HG03280 (cell line): ENCODE data around the gene CLDND1.

Experiments
- ATAC-seq: cut with Tn5 transposase; IDR thresholded peaks from one replicate; pipeline ENCODE4 v1.9.1; 2021; ENCODE audit warnings: mild to moderate bottlenecking, moderate library complexity; ENCODE audit not compliant: unreplicated experiment

CLDND1 gene

DNA sequence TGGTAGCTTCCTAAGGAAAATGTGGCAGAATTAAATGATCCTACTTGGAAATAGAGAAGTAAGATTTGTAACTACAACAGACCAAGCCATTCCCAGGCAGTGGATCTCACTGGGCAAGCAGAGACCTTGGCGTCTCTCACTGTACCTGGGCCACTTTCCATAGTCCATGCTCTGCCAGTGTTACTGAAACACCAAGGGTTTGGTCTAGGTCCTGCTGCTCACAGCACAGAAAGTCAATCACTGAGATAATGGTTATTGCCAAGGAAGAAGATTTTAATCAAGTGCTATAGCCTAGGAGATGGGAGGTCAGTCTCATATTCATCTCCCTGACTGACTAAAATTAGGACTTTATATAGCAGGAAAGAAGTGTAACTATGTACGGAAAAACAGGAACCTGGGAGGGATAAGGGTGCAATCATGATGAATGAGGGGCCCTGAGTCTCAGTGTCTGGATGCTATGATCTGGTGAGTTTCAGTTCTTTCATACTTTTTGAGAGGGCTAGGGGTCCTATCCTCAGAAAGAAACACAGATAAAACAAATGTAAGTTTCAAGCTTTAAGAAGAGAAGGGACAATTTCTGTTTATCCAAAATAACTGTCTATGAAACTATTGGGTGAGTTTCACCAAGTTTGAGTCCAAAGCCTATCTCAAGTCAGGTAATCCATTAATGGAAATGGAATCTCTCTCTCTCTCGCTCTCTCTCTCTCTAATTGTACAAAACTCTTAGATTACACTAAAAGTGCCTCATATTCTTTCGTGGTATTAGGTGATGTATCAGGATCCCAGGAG lies 29.7 kb upstream of the CLDND1 start:
- ATAC-seq, result no peak

DNA sequence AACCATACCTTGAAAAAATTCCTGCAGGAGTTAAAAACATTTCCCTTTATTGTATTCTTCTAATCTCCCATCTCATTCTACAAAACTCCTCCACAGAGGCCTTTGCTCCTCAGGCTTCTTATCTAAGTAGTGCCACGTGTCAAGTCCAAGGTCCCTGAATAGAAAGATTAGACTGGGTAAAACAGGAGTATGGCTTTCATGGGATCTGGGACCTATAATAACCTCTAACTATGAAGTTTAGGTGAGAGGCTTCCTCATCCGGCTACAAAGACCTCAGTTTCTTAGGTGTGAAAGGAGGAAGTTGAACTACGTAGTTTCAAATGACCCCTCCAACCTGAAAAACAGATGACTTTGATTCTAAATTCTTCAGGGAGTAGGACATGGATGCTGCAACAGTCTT lies 29.1 kb upstream of the CLDND1 start:
- no peak for ATAC-seq

DNA sequence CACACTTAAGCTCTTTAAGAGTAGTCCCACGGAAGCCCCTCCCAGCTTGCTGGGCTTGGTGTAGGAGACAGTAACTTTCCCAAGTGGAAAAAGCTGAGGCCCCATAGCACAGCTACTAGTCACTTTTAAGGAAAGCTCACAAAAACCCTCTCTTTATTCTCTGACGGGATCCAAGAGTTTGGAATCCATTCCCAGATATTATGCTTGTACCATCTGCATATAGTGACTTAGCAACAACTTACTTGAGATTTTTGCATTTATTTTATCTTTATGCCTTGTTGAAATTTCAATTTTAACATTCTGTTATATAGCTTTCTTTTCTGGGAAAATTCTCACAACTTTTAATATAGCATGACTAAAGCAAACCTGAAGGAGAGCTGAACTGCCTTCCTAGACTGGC lies 28.5 kb upstream of the CLDND1 start:
- no peak for ATAC-seq

DNA sequence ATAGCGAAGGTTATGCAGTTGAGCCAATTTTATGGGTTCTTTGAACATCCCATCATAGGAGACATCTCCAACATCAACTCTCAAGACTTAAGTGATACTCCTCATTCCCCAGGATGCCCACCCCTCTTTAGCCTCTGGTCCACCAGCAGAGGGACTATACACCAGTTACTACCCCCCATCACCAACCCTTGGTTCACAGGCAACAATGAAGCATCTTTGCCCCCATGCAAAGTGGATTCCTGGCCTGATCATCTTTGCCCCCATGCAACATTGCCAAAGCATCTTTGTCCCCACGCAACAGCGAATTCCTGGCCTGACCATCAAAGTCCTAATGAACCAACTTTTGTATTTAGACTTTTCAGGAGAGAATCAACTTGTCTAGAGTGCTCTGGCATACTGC lies 28.1 kb upstream of the CLDND1 start:
- ATAC-seq, result no peak

- no peak for ATAC-seq
These were observed 25.8 kb upstream of the CLDND1 start for GRCh38 chr3:98548544-98548943.

- ATAC-seq, result peak; percentile 44
These were observed 23.2 kb upstream of the CLDND1 start for GRCh38 chr3:98545940-98546339.

DNA sequence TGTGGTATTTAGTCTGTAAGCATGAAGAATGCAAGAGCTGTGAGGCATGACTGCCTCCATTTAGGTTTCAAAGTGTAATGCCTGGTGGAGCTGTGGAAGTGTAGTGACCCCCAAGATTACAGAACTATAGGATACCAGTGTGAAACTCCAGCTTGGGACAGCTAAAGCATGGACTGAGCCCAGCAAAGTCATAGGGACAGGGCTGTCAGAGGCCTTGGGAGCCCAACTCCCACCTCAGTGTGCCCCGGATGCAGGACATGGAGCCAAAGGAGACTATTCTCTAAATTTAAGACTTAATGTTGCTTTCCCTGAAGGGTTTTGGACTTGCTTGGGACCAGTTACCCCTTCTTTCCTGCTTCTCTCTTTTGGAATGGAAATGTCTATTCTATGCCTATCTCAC lies 19.9 kb upstream of the CLDND1 start:
- ATAC-seq, result no peak

GRCh38 chr3:98541695-98542094 lies 19.0 kb upstream of the CLDND1 start:
- no peak for ATAC-seq

DNA sequence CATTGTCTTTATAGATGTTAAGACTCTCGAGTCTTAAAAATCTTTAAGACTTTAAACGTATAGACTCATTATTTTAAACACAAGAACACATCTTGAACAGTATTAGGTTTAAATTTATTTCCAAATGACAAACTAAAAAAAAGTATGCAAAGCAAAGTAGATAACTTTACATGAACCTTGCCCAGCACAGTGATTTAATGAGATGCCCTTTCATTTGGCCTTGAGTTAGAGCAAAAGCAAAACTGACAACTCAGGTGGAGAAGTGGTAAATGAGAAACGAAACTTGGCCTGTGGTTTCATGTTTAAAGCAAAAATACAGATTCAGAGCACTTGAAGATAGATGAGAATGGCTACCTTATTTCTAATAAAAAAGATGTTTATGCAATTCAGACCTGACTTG lies 17.6 kb upstream of the CLDND1 start:
- ATAC-seq, result peak; percentile 52

GRCh38 chr3:98536456-98537017 lies 13.8 kb upstream of the CLDND1 start:
- peak; percentile 58 for ATAC-seq

GRCh38 chr3:98534734-98535133 lies 12.0 kb upstream of the CLDND1 start:
- no peak for ATAC-seq

- no peak for ATAC-seq
These were observed 11.5 kb upstream of the CLDND1 start for GRCh38 chr3:98534168-98534567.

GRCh38 chr3:98532709-98533571 lies 10.2 kb upstream of the CLDND1 start:
- no peak for ATAC-seq

DNA sequence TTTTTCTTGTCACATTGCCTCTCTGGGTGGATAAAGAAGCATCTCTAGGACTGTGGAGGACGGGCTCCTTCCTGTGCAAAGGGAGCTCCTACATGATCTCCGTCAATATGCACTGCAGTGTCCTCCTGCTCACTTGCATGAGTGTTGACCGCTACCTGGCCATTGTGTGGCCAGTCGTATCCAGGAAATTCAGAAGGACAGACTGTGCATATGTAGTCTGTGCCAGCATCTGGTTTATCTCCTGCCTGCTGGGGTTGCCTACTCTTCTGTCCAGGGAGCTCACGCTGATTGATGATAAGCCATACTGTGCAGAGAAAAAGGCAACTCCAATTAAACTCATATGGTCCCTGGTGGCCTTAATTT lies 9.6 kb upstream of the CLDND1 start:
- ATAC-seq, result peak; percentile 6

DNA sequence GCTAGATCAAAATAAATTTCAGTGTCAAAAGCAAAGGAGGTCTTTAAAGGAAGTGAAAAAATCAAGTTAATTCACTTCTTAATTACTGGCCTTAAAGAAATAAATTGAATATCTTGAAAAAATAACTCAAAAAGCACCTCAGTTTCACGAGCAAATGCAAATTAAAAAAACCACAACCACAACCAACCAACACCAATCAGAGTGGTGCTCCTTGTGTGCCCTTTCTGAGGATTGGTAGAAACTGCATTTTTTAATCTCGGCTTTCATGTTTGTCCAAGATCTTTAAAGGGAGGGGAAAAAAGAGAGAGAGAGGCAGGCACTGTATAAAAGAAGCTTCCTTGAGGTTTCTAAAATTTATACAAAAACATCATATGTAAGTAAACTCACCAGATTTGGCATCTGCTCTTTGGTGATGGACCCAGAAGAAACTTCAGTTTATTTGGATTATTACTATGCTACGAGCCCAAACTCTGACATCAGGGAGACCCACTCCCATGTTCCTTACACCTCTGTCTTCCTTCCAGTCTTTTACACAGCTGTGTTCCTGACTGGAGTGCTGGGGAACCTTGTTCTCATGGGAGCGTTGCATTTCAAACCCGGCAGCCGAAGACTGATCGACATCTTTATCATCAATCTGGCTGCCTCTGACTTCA lies 9.0 kb upstream of the CLDND1 start, which contains the start of gene GPR15:
Gene GPR15, plus strand, starts transcription at position 357 of the 653 bp plus-strand sequence. Its CDS starts 56 bp downstream, at position 413.
- peak; percentile 40 for ATAC-seq

- ATAC-seq, result no peak
These were observed 8.0 kb upstream of the CLDND1 start for GRCh38 chr3:98530676-98531075.

DNA sequence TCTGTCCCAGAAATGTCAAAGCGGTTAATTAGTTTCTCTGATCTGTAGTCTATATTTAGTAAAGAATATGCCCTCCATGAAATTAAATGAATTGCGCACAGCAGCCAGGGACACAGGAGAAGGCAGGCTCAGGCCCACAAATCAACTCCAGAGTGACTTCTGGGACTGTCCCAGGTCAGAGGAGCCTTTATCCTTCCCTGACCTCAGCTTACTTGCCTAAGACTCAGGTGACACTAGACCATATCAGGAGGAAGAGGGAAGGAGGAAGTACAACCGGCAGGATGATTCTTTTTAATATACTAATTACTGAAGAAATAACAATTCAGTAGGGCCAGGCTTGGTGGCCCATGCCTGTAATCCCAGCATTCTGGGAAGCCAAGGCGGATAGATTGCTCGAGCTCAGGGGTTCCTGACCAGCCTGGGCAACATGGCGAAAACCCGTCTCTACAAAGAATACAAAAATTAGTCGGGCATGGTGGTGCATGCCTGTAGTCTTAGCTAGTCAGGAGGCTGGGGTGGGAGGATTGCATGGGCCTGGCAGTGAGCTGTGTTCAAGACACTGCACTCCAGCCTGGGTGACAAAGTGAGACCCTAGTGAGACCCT lies 7.3 kb upstream of the CLDND1 start:
- ATAC-seq, result no peak

GRCh38 chr3:98528474-98529346 lies 6.0 kb upstream of the CLDND1 start:
- ATAC-seq, result no peak

DNA sequence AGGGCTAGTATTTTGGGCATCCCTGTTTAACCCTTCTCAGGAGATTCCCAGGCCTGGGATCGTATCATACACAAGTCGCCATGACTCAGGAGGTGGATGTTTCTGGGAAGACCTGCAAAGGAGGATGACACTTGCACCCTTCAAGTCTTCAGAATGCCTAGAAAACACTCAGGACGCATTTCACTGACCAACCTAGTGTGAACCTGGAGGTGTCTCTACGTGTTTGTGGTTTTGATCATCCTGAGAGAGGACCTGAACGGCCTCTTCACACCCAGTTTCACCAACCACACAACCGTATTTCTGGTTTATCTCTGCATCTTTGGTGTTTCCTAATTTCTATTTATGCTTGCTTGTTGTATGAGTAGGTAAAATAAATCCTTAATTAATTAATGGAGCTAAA lies 2.8 kb upstream of the CLDND1 start:
- ATAC-seq, result no peak
